HepG2 (cell line): ENCODE data around the gene SPRTN. TPM values are rescaled to one million over a fixed set of nuclear protein-coding genes. Genes with fewer than 3 reads are reported as not detected.

Source experiments
- ATAC-seq: fragments of 200-7000 bp; cut with Tn5 transposase; 3 replicates; pipeline ENCODE4 v1.9.1; 2020; ENCODE audit warnings: mild to moderate bottlenecking, moderate library complexity
- BruUV-seq: library from RNA; stranded (reverse); fragments of 400-500 nt; replicated peaks from 2 replicates; lab custom pipeline; 2021; lab: Mats Ljungman, UMichigan
- CTCF ChIA-PET: fragments of 300-600 bp; formaldehyde crosslinking; extraction: SDS; loops from one replicate; lab custom pipeline; 2021; ENCODE audit warnings: low total read pairs, inconsistent platforms, low intra/inter-chr PET ratio; lab: Yijun Ruan, JAX
- POLR2A ChIA-PET: fragments of 350-600 bp; sonication (Branson Sonifier 250); formaldehyde crosslinking; loops from one replicate; lab custom pipeline; 2020; ENCODE audit warnings: antibody characterized with exemption, inconsistent platforms; lab: Yijun Ruan, JAX
- DNase-seq: peaks from one replicate; pipeline ENCODE4 v3.0.0-alpha.2; 2015; ENCODE audit warnings: low spot score
- FAIRE-seq: peaks from 3 replicates; lab custom pipeline; 2011; peaks lifted over from hg19 to GRCh38; lab: Jason Lieb, UNC
- H2AFZ ChIP-seq: one replicate; pipeline ENCODE4 v1.6.1; 2011; ENCODE audit warnings: low read length, inconsistent platforms
- H3K27ac ChIP-seq: fragments of 300-600 bp; 3 replicates; pipeline ENCODE4 v1.8.0; 2011; ENCODE audit warnings: mixed run types, mild to moderate bottlenecking, mixed read lengths, low read length, inconsistent platforms; ENCODE audit not compliant: insufficient read depth; ENCODE audit errors: extremely low read length
- H3K27me3 ChIP-seq, 2 experiments: fragments of 200-600 bp in 1 of 2; 2 replicates in 1 of 2; 3 replicates in 1 of 2; pipeline versions ENCODE4 v1.6.0 to v1.8.0; 2011; ENCODE audit warnings: low read length in 2 of 2, mild to moderate bottlenecking in 2 of 2, moderate library complexity in 2 of 2, inconsistent platforms in 1 of 2; ENCODE audit not compliant: insufficient read depth in 2 of 2, control insufficient read depth in 1 of 2
- H3K36me3 ChIP-seq, 2 experiments: fragments of 200-600 bp in 1 of 2; replicated peaks in 1 of 2; 2 replicates in 1 of 2; 3 replicates in 1 of 2; pipeline versions ENCODE4 v1.5.1 to v1.8.0; 2011; ENCODE audit warnings: low read length in 2 of 2, inconsistent platforms in 1 of 2; ENCODE audit not compliant: insufficient read depth in 2 of 2, control insufficient read depth in 1 of 2
- H3K4me1 ChIP-seq: 2 replicates; pipeline ENCODE4 v1.5.1; 2012; ENCODE audit warnings: low read length, inconsistent platforms; ENCODE audit not compliant: insufficient read depth
- H3K4me2 ChIP-seq: 2 replicates; pipeline ENCODE4 v1.6.0; 2011; ENCODE audit warnings: low read depth, low read length, inconsistent platforms
- H3K4me3 ChIP-seq, 3 experiments: fragments of 200-600 bp in 1 of 3; sonication (generic), shearing (Covaris generic) in 1 of 3; replicated peaks in 1 of 3; 2 replicates each; pipeline ENCODE4 v1.5.1; 2011 to 2016; ENCODE audit warnings: low read length in 3 of 3, inconsistent platforms in 2 of 3, low read depth in 2 of 3, mild to moderate bottlenecking in 2 of 3, control low read depth in 1 of 3, mixed read lengths in 1 of 3; ENCODE audit not compliant: insufficient read depth in 1 of 3
- H3K79me2 ChIP-seq: one replicate; pipeline ENCODE4 v1.6.1; 2011; ENCODE audit warnings: low read length, inconsistent platforms; ENCODE audit not compliant: insufficient read depth
- H3K9ac ChIP-seq: 2 replicates; pipeline ENCODE4 v1.6.0; 2011; ENCODE audit warnings: mild to moderate bottlenecking, low read depth, low read length, inconsistent platforms; ENCODE audit not compliant: insufficient read depth
- H3K9me3 ChIP-seq: 2 replicates; pipeline ENCODE4 v1.5.1; 2012; ENCODE audit warnings: mild to moderate bottlenecking, low read length
- H4K20me1 ChIP-seq: 2 replicates; pipeline ENCODE4 v1.6.0; 2011; ENCODE audit warnings: inconsistent platforms, mild to moderate bottlenecking, low read length, moderate library complexity; ENCODE audit not compliant: insufficient read depth
- ATF1 ChIP-seq: IDR thresholded peaks from 2 replicates; pipeline ENCODE4 v1.6.1; 2016; ENCODE audit warnings: mild to moderate bottlenecking, control low read depth
- HNRNPUL1 ChIP-seq: fragments of 200-400 bp; formaldehyde crosslinking; IDR thresholded peaks from 2 replicates; pipeline ENCODE4 v1.6.1; 2017; ENCODE audit warnings: low read depth, mild to moderate bottlenecking, low read length, moderate library complexity
- PTBP1 ChIP-seq: fragments of 200-400 bp; formaldehyde crosslinking; IDR thresholded peaks from 2 replicates; pipeline ENCODE4 v1.6.1; 2018; ENCODE audit warnings: low read length, low read depth; ENCODE audit not compliant: poor library complexity, severe bottlenecking
- RELA ChIP-seq: sonication (generic); formaldehyde crosslinking; IDR thresholded peaks from 2 replicates; pipeline ENCODE4 v1.4.0; 2020; ENCODE audit warnings: missing genetic modification reagents
- ZC3H4 ChIP-seq: sonication (generic); formaldehyde crosslinking; IDR thresholded peaks from 2 replicates; pipeline ENCODE4 v1.4.0; 2020; ENCODE audit warnings: missing genetic modification reagents, borderline replicate concordance
- ZNF124 ChIP-seq: sonication (generic); formaldehyde crosslinking; IDR thresholded peaks from 2 replicates; pipeline ENCODE4 v1.4.0; 2020; ENCODE audit warnings: missing genetic modification reagents
- ZNF230 ChIP-seq: sonication (generic); formaldehyde crosslinking; IDR thresholded peaks from 2 replicates; pipeline ENCODE4 v1.4.0; 2020; ENCODE audit warnings: mild to moderate bottlenecking, missing genetic modification reagents
- WGBS: methylation state at CpG from one replicate; pipeline ENCODE4 v1.1.6; 2017; ENCODE audit warnings: low lambda C conversion rate; 5-methylcytosine and 5-hydroxymethylcytosine counted together
- in situ Hi-C: cut with HindIII; loops from 2 replicates; pipeline ENCODE4 v1.10.0; 2017; ENCODE audit warnings: low pct_unique_long_range_greater_than_20kb; ENCODE audit not compliant: extremely low pct_ligation_motif_present
- intact Hi-C: fragments of 100-400 bp; cut with micrococcal nuclease; formaldehyde crosslinking; loops from one replicate; pipeline ENCODE4 v1.10.0; 2022; ENCODE audit not compliant: unreplicated experiment
- polyA plus RNA-seq, 8 experiments: library from polyadenylated mRNA; depleted of rRNA in 3 of 8; stranded (reverse) in 7 of 8; unstranded in 1 of 8; fragments of >200 nt; fragmentation: Illumina TruSeq in 4 of 8; extraction: Trizol in 4 of 8; gene quantifications; 2 replicates each; pipeline versions ENCODE4 v1.2.1 to v1.2.3, GENCODE V29; 2011 to 2016; ENCODE audit warnings: low read depth in 4 of 8, missing spikeins in 1 of 8, mixed read lengths in 1 of 8; ENCODE audit not compliant: insufficient read depth in 1 of 8
- total RNA-seq, 5 experiments: library from RNA; depleted of rRNA; stranded (reverse); fragments of >200 nt; fragmentation: Illumina TruSeq; extraction: Trizol; gene quantifications; 2 replicates each; pipeline ENCODE4 v1.2.3, GENCODE V29; 2016; ENCODE audit warnings: low read depth in 1 of 5
- TF ChIP-seq, protein P1 (sequence below): sonication (generic); formaldehyde crosslinking; IDR thresholded peaks from 2 replicates; pipeline ENCODE4 v1.4.0; 2020; ENCODE audit warnings: mild to moderate bottlenecking, missing genetic modification reagents
- TF ChIP-seq, protein P2 (sequence below): sonication (generic); formaldehyde crosslinking; IDR thresholded peaks from 2 replicates; pipeline ENCODE4 v1.4.0; 2020; ENCODE audit warnings: missing genetic modification reagents
- TF ChIP-seq, protein P3 (sequence below): sonication (generic); formaldehyde crosslinking; IDR thresholded peaks from 2 replicates; pipeline ENCODE4 v1.4.0; 2020; ENCODE audit warnings: missing genetic modification reagents

The SPRTN gene
- total and polyA plus RNA-seq, 2 of the 13 experiments (the other 11 are each of a cell fraction or from before 2014, with no cell fraction given), result 4.2 to 15.2 TPM

DNA sequence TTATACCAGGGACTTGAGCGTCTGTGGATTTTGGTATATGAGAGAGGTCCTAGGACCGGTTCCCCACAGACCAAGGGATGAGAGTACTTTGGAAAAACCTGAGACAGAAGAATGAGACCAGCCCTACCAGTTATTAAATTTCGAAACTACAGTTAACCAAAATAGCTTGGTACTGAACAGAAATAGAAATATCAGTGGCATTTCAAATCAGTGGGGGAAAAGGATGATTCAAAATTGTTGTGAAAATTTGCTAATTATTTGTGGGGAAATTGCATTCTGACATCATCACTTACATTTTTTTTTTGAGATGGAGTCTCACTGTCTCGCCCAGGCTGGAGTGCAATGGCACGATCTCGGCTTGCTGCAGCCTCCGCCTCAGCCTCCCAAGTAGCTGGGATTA, 8.6 kb upstream of the SPRTN start (continued):
- TF ChIP-seq, protein P1, sequence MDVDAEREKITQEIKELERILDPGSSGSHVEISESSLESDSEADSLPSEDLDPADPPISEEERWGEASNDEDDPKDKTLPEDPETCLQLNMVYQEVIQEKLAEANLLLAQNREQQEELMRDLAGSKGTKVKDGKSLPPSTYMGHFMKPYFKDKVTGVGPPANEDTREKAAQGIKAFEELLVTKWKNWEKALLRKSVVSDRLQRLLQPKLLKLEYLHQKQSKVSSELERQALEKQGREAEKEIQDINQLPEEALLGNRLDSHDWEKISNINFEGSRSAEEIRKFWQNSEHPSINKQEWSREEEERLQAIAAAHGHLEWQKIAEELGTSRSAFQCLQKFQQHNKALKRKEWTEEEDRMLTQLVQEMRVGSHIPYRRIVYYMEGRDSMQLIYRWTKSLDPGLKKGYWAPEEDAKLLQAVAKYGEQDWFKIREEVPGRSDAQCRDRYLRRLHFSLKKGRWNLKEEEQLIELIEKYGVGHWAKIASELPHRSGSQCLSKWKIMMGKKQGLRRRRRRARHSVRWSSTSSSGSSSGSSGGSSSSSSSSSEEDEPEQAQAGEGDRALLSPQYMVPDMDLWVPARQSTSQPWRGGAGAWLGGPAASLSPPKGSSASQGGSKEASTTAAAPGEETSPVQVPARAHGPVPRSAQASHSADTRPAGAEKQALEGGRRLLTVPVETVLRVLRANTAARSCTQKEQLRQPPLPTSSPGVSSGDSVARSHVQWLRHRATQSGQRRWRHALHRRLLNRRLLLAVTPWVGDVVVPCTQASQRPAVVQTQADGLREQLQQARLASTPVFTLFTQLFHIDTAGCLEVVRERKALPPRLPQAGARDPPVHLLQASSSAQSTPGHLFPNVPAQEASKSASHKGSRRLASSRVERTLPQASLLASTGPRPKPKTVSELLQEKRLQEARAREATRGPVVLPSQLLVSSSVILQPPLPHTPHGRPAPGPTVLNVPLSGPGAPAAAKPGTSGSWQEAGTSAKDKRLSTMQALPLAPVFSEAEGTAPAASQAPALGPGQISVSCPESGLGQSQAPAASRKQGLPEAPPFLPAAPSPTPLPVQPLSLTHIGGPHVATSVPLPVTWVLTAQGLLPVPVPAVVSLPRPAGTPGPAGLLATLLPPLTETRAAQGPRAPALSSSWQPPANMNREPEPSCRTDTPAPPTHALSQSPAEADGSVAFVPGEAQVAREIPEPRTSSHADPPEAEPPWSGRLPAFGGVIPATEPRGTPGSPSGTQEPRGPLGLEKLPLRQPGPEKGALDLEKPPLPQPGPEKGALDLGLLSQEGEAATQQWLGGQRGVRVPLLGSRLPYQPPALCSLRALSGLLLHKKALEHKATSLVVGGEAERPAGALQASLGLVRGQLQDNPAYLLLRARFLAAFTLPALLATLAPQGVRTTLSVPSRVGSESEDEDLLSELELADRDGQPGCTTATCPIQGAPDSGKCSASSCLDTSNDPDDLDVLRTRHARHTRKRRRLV (CRISPR knock-in tag), result no peak
- TF ChIP-seq ATF1 (CRISPR knock-in tag) (no peak), PTBP1 (no peak), ZNF230 (no peak), ZNF124 (CRISPR knock-in tag) (no peak)
- TF ChIP-seq, protein P2, sequence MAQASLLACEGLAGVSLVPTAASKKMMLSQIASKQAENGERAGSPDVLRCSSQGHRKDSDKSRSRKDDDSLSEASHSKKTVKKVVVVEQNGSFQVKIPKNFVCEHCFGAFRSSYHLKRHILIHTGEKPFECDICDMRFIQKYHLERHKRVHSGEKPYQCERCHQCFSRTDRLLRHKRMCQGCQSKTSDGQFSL, result no peak

DNA sequence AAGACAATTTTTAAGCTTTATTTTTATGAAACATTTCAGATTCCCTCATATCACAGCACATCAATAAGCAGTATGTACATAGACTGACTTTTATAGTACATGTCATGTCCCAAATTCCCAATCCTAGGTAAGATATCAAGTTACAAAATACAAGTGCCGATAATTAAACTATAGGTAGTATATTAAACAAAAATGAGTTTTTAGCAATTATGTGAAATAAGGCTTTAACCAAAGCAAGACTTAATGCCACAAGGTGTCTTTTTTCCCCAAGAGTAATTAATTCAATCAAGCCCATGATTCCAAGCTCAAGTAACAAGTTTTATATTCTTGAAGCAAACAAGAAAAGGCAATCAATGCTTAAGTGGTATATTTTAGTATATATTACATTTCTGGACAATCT, 5.3 kb upstream of the SPRTN start:
- Histone ChIP-seq H3K9ac (no peak overlapping the region), H3K4me2 (peak overlapping the region; percentile 97), H3K9me3 (no peaks in the 10 kb centered on the region), H3K79me2 (peaks cover 53% of the 10 kb centered on the region), H3K4me1 (peaks cover 28% of the 10 kb centered on the region), H3K27me3 (no peaks in the 10 kb centered on the region; a peak in 1 of 5 replicates), H3K27ac (no peak overlapping the region), H3K4me3 (0 out of 6 replicates have a peak overlapping the region, but pooled peaks of 1 of the 3 experiments have one; percentile 23), H2AFZ (no peak overlapping the region), H4K20me1 (peaks cover 10% of the 10 kb centered on the region; the same call in 1 of the 2 replicates), H3K36me3 (no peaks in the 10 kb centered on the region)
- ATAC-seq, result no peak
- WGBS, result 93% methylated on average over 1 of the region's 1 CpG
- CTCF ChIA-PET, result no interaction called here
- in situ Hi-C loops, result no loop called here
- POLR2A ChIA-PET, result no interaction called here
- BruUV-seq, result no TSS peak
- TF ChIP-seq, protein P3, sequence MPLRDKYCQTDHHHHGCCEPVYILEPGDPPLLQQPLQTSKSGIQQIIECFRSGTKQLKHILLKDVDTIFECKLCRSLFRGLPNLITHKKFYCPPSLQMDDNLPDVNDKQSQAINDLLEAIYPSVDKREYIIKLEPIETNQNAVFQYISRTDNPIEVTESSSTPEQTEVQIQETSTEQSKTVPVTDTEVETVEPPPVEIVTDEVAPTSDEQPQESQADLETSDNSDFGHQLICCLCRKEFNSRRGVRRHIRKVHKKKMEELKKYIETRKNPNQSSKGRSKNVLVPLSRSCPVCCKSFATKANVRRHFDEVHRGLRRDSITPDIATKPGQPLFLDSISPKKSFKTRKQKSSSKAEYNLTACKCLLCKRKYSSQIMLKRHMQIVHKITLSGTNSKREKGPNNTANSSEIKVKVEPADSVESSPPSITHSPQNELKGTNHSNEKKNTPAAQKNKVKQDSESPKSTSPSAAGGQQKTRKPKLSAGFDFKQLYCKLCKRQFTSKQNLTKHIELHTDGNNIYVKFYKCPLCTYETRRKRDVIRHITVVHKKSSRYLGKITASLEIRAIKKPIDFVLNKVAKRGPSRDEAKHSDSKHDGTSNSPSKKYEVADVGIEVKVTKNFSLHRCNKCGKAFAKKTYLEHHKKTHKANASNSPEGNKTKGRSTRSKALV (CRISPR knock-in tag), result no peak
- TF ChIP-seq ZC3H4 (CRISPR knock-in tag) (no peak), RELA (CRISPR knock-in tag) (no peak), HNRNPUL1 (no peak)
- FAIRE-seq, result no peak
- intact Hi-C loops, result no loop called here
- no peak for DNase-seq
